ENCODE measurements around the gene PIP5K1A. TPM values are rescaled to one million over a fixed set of nuclear protein-coding genes. Genes with fewer than 3 reads are reported as not detected.
"Not testable (repeated sequence)": the region's sequence is repeated elsewhere in the genome, so short reads cannot be mapped to it uniquely, and the experiment has no call there.

The PIP5K1A gene
- total RNA-seq, 2 donors from 2014 or later, result 72.2 to 80.7 TPM

- peak overlapping the region; percentile 98 for H3K4me3 Mint-ChIP-seq
- peak; percentile 14 for ATAC-seq (replicated peaks)
- H3K36me3 Mint-ChIP-seq (ENCODE audit: low read depth), result peaks cover 52% of the 10 kb centered on the region
- peak overlapping the region; percentile 97 for H3K27ac Mint-ChIP-seq
- no peaks in the 10 kb centered on the region for H3K9me3 Mint-ChIP-seq
- peaks cover 20% of the 10 kb centered on the region for H3K4me1 Mint-ChIP-seq
- no peaks in the 10 kb centered on the region for H3K27me3 Mint-ChIP-seq
These were observed 57.0 kb downstream of the PIP5K1A start for GRCh38 chr1:151255381-151255780.

- H3K4me3 Mint-ChIP-seq, result no peak overlapping the region
- H3K27me3 Mint-ChIP-seq, result no peaks in the 10 kb centered on the region
- peaks cover 20% of the 10 kb centered on the region for H3K4me1 Mint-ChIP-seq
- no peak for ATAC-seq (replicated peaks)
- peaks cover 81% of the 10 kb centered on the region for H3K36me3 Mint-ChIP-seq (ENCODE audit: low read depth)
- no peaks in the 10 kb centered on the region for H3K9me3 Mint-ChIP-seq
- H3K27ac Mint-ChIP-seq, result no peak overlapping the region
These were observed 61.0 kb downstream of the PIP5K1A start for GRCh38 chr1:151259351-151259750.

- Mint-ChIP-seq H3K4me1 (no peaks in the 10 kb centered on the region), H3K27me3 (no peaks in the 10 kb centered on the region), H3K36me3 (ENCODE audit: low read depth) (peaks cover 92% of the 10 kb centered on the region), H3K9me3 (no peaks in the 10 kb centered on the region), H3K27ac (peak overlapping the region; percentile 62), H3K4me3 (no peak overlapping the region)
- no peak for ATAC-seq (replicated peaks)
These were observed 67.3 kb downstream of the PIP5K1A start for GRCh38 chr1:151265446-151266236.

- no peak for ATAC-seq (replicated peaks)
- H3K4me1 Mint-ChIP-seq, result no peaks in the 10 kb centered on the region
- H3K4me3 Mint-ChIP-seq, result no peak overlapping the region
- H3K9me3 Mint-ChIP-seq, result no peaks in the 10 kb centered on the region
- no peaks in the 10 kb centered on the region for H3K27me3 Mint-ChIP-seq
- peaks cover 94% of the 10 kb centered on the region for H3K36me3 Mint-ChIP-seq (ENCODE audit: low read depth)
- H3K27ac Mint-ChIP-seq, result no peak overlapping the region
These were observed 68.0 kb downstream of the PIP5K1A start for GRCh38 chr1:151266315-151266714.

GRCh38 chr1:151266821-151267220, 68.5 kb downstream of the PIP5K1A start:
- no peak overlapping the region for H3K4me3 Mint-ChIP-seq
- no peaks in the 10 kb centered on the region for H3K27me3 Mint-ChIP-seq
- no peaks in the 10 kb centered on the region for H3K9me3 Mint-ChIP-seq
- no peak for ATAC-seq (replicated peaks)
- peaks cover 94% of the 10 kb centered on the region for H3K36me3 Mint-ChIP-seq (ENCODE audit: low read depth)
- H3K4me1 Mint-ChIP-seq, result no peaks in the 10 kb centered on the region
- H3K27ac Mint-ChIP-seq, result peak overlapping the region; percentile 44

GRCh38 chr1:151267760-151268159, 69.4 kb downstream of the PIP5K1A start:
- Mint-ChIP-seq H3K4me3 (no peak overlapping the region), H3K27ac (no peak overlapping the region), H3K36me3 (ENCODE audit: low read depth) (peaks cover 91% of the 10 kb centered on the region), H3K27me3 (no peaks in the 10 kb centered on the region), H3K4me1 (no peaks in the 10 kb centered on the region), H3K9me3 (no peaks in the 10 kb centered on the region)
- ATAC-seq (replicated peaks), result no peak

GRCh38 chr1:151273924-151274466, 75.6 kb downstream of the PIP5K1A start:
- peak overlapping the region; percentile 28 for H3K27ac Mint-ChIP-seq
- no peak for ATAC-seq (replicated peaks)
- no peak overlapping the region for H3K4me3 Mint-ChIP-seq
- peaks cover 32% of the 10 kb centered on the region for H3K36me3 Mint-ChIP-seq (ENCODE audit: low read depth)
- H3K9me3 Mint-ChIP-seq, result no peaks in the 10 kb centered on the region
- peaks cover 17% of the 10 kb centered on the region for H3K4me1 Mint-ChIP-seq
- H3K27me3 Mint-ChIP-seq, result no peaks in the 10 kb centered on the region

- H3K36me3 Mint-ChIP-seq (ENCODE audit: low read depth), result peaks cover 19% of the 10 kb centered on the region
- not testable (repeated sequence) for H3K27me3 Mint-ChIP-seq; H3K9me3 Mint-ChIP-seq; ATAC-seq (replicated peaks); H3K27ac Mint-ChIP-seq; H3K4me3 Mint-ChIP-seq
- H3K4me1 Mint-ChIP-seq, result peaks cover 17% of the 10 kb centered on the region
These were observed 77.0 kb downstream of the PIP5K1A start for GRCh38 chr1:151275341-151275740.

GRCh38 chr1:151277249-151277648, 78.9 kb downstream of the PIP5K1A start:
- Mint-ChIP-seq H3K27me3 (no peaks in the 10 kb centered on the region), H3K27ac (peak overlapping the region; percentile 81), H3K4me3 (peak overlapping the region; percentile 62), H3K36me3 (ENCODE audit: low read depth) (peaks cover 17% of the 10 kb centered on the region), H3K4me1 (peaks cover 17% of the 10 kb centered on the region), H3K9me3 (no peaks in the 10 kb centered on the region)
- peak; percentile 39 for ATAC-seq (replicated peaks)

GRCh38 chr1:151281225-151281968, 83.0 kb downstream of the PIP5K1A start:
- Mint-ChIP-seq H3K36me3 (ENCODE audit: low read depth) (peaks cover 45% of the 10 kb centered on the region), H3K27ac (peak overlapping the region; percentile 98), H3K4me1 (peaks cover 29% of the 10 kb centered on the region), H3K4me3 (peak overlapping the region; percentile 98), H3K9me3 (no peaks in the 10 kb centered on the region), H3K27me3 (no peaks in the 10 kb centered on the region)
- peak; percentile 37 for ATAC-seq (replicated peaks)

- Mint-ChIP-seq H3K9me3 (no peaks in the 10 kb centered on the region), H3K4me3 (peak within 1 kb of the TSS; percentile 98), H3K36me3 (ENCODE audit: low read depth) (peaks cover 54% of the 10 kb centered on the region), H3K4me1 (peaks cover 21% of the 10 kb centered on the region), H3K27me3 (no peaks in the 10 kb centered on the region), H3K27ac (peak within 1 kb of the TSS; percentile 98)
- ATAC-seq (replicated peaks), result peak; percentile 91
These were observed 83.9 kb downstream of the PIP5K1A start, which contains the start of gene ZNF687 for GRCh38 chr1:151281969-151282882. Gene ZNF687 (plus strand): TSS chr1:151282299. CDS start chr1:151286292, 3,993 bp downstream.

- Mint-ChIP-seq H3K9me3 (no peaks in the 10 kb centered on the region), H3K27me3 (no peaks in the 10 kb centered on the region), H3K36me3 (ENCODE audit: low read depth) (peaks cover 59% of the 10 kb centered on the region), H3K27ac (peak overlapping the region; percentile 91), H3K4me1 (peaks cover 14% of the 10 kb centered on the region), H3K4me3 (peak overlapping the region; percentile 98)
- ATAC-seq (replicated peaks), result no peak
These were observed 84.8 kb downstream of the PIP5K1A start for GRCh38 chr1:151282883-151283725.

- H3K9me3 Mint-ChIP-seq, result no peaks in the 10 kb centered on the region
- peak overlapping the region; percentile 98 for H3K4me3 Mint-ChIP-seq
- no peaks in the 10 kb centered on the region for H3K27me3 Mint-ChIP-seq
- H3K4me1 Mint-ChIP-seq, result peaks cover 22% of the 10 kb centered on the region
- H3K36me3 Mint-ChIP-seq (ENCODE audit: low read depth), result peaks cover 69% of the 10 kb centered on the region
- ATAC-seq (replicated peaks), result no peak
- peak overlapping the region; percentile 91 for H3K27ac Mint-ChIP-seq
These were observed 85.7 kb downstream of the PIP5K1A start for GRCh38 chr1:151284013-151284577.
